ENCODE results near the gene ARHGEF7.
A peak's percentile ranks its signal among the peaks of the same experiment; 100 is the strongest.
"Not testable (repeated sequence)": the region's sequence is repeated elsewhere in the genome, so short reads cannot be mapped to it uniquely, and the experiment has no call there.

Gene ARHGEF7
- 82.8 to 115 (median 104) reads per million in 4 donors for total RNA-seq

GRCh38 chr13:111115061-111115964 is at the start of gene ARHGEF7:
Gene ARHGEF7 (plus strand): TSS chr13:111115310. CDS start chr13:111115527, 217 bp downstream.
- no peak for DNase-seq

- DNase-seq = no peak
These were observed 49.4 kb upstream of the ARHGEF7 start for GRCh38 chr13:111065698-111066097.

GRCh38 chr13:111066544-111066943 is 48.6 kb upstream of the ARHGEF7 start:
- DNase-seq = no peak

GRCh38 chr13:111068009-111068350 is 47.1 kb upstream of the ARHGEF7 start:
- no peak for DNase-seq

- peak in 1 of 5 donors; percentile 10 for DNase-seq
These were observed 44.0 kb upstream of the ARHGEF7 start for GRCh38 chr13:111071120-111071519.

- DNase-seq = not testable (repeated sequence)
These were observed 43.6 kb upstream of the ARHGEF7 start for GRCh38 chr13:111071526-111071925.

- no peak for DNase-seq
These were observed 40.3 kb upstream of the ARHGEF7 start for GRCh38 chr13:111074826-111075225.

GRCh38 chr13:111076155-111077013 is 38.7 kb upstream of the ARHGEF7 start:
- DNase-seq = no peak

GRCh38 chr13:111079375-111079774 is 35.7 kb upstream of the ARHGEF7 start:
- DNase-seq = no peak

GRCh38 chr13:111080642-111081041 is 34.5 kb upstream of the ARHGEF7 start:
- no peak for DNase-seq

GRCh38 chr13:111082240-111082639 is 32.9 kb upstream of the ARHGEF7 start:
- DNase-seq = no peak

- DNase-seq = not testable (repeated sequence)
These were observed 32.3 kb upstream of the ARHGEF7 start for GRCh38 chr13:111082769-111083168.

- DNase-seq = not testable (repeated sequence)
These were observed 31.4 kb upstream of the ARHGEF7 start for GRCh38 chr13:111083693-111084092.

GRCh38 chr13:111090169-111090568 is 24.9 kb upstream of the ARHGEF7 start:
- no peak for DNase-seq

GRCh38 chr13:111092685-111093084 is 22.4 kb upstream of the ARHGEF7 start:
- DNase-seq = no peak

GRCh38 chr13:111093136-111093535 is 22.0 kb upstream of the ARHGEF7 start:
- no peak for DNase-seq

- DNase-seq = no peak
These were observed 21.5 kb upstream of the ARHGEF7 start for GRCh38 chr13:111093634-111094033.

- DNase-seq = no peak
These were observed 19.9 kb upstream of the ARHGEF7 start for GRCh38 chr13:111095031-111095840.

- DNase-seq = no peak
These were observed 19.1 kb upstream of the ARHGEF7 start for GRCh38 chr13:111095911-111096501.

GRCh38 chr13:111099290-111099689 is 15.8 kb upstream of the ARHGEF7 start:
- DNase-seq = no peak

- DNase-seq = no peak
These were observed 5.1 kb upstream of the ARHGEF7 start for GRCh38 chr13:111110054-111110453.

- DNase-seq = no peak
These were observed 3.7 kb upstream of the ARHGEF7 start for GRCh38 chr13:111111376-111111937.

All from T-helper 1 cell (primary cell).